AG04449 (cell line): Measurements from ENCODE around the gene DMXL1.
"Not testable (repeated sequence)": the region's sequence is repeated elsewhere in the genome, so short reads cannot be mapped to it uniquely, and the experiment has no call there.

Experiments
- CTCF ChIA-PET: fragments of 350-600 bp; formaldehyde crosslinking; extraction: SDS; loops from one replicate; lab custom pipeline; 2021; ENCODE audit warnings: antibody characterized with exemption; lab: Yijun Ruan, JAX
- POLR2A ChIA-PET: fragments of 400-600, 350-600 bp; formaldehyde crosslinking; extraction: SDS; loops from one replicate; lab custom pipeline; 2020; ENCODE audit warnings: antibody characterized with exemption, inconsistent platforms; lab: Yijun Ruan, JAX
- DNase-seq: peaks from one replicate; pipeline ENCODE4 v3.0.0-alpha.2; 2010; ENCODE audit warnings: low read depth, low spot score
- H3K4me3 ChIP-seq: 2 replicates; pipeline ENCODE4 v1.5.1; 2011; ENCODE audit warnings: low read depth, mild to moderate bottlenecking, control low read depth, low read length
- CTCF ChIP-seq: IDR thresholded peaks from one replicate; pipeline ENCODE4 v1.5.1; 2011; ENCODE audit warnings: mild to moderate bottlenecking, moderate library complexity, low read length, control low read depth, inconsistent platforms; ENCODE audit not compliant: insufficient read depth; ENCODE audit errors: missing control alignments

DMXL1 gene

GRCh38 chr5:119072496-119072895 is 1.6 kb downstream of the DMXL1 start:
- ChIA-PET POLR2A (no interaction called here), CTCF (no interaction called here)
- TF ChIP-seq CTCF: no peak
- no peak for DNase-seq
- no peak overlapping the region for H3K4me3 ChIP-seq

GRCh38 chr5:119073746-119074337 is 3.0 kb downstream of the DMXL1 start:
- H3K4me3 ChIP-seq, DNase-seq, POLR2A ChIA-PET, CTCF ChIA-PET: not testable (repeated sequence)

- no peak for TF ChIP-seq CTCF
- no peak for DNase-seq
- no peak overlapping the region for H3K4me3 ChIP-seq
- POLR2A ChIA-PET: no interaction called here
- CTCF ChIA-PET: interaction anchor here (0.7 kb wide), 1 partner anchor 86 kb away, joined by 3 read pairs; the partner anchor contains the start of gene DTWD2
These were observed 3.5 kb downstream of the DMXL1 start for GRCh38 chr5:119074419-119074818.

GRCh38 chr5:119075269-119075668 is 4.4 kb downstream of the DMXL1 start:
- POLR2A ChIA-PET, H3K4me3 ChIP-seq, DNase-seq: not testable (repeated sequence)
- CTCF ChIA-PET: interaction anchor here (1.2 kb wide), 1 partner anchor 87 kb away, joined by 4 read pairs; no protein-coding TSS in a partner anchor

GRCh38 chr5:119076080-119076479 is 5.2 kb downstream of the DMXL1 start:
- no peak overlapping the region for H3K4me3 ChIP-seq
- CTCF ChIA-PET: interaction anchor here (0.7 to 1.2 kb wide), 2 partner anchors 15 to 88 kb away, joined by 4 read pairs; no protein-coding TSS in a partner anchor
- POLR2A ChIA-PET: no interaction called here

GRCh38 chr5:119077444-119077843 is 6.6 kb downstream of the DMXL1 start:
- DNase-seq: no peak
- ChIA-PET CTCF (no interaction called here), POLR2A (interaction anchor here (0.6 kb wide), 1 partner anchor 266 kb away, joined by 3 read pairs; no protein-coding TSS in a partner anchor)
- no peak for TF ChIP-seq CTCF
- H3K4me3 ChIP-seq: no peak overlapping the region

More at GRCh38 chr5:119076080-119076479, 5.2 kb downstream of the DMXL1 start:
- TF ChIP-seq CTCF: no peak
- DNase-seq: no peak

- ChIA-PET CTCF (no interaction called here), POLR2A (no interaction called here)
- TF ChIP-seq CTCF: no peak
- no peak overlapping the region for H3K4me3 ChIP-seq
- DNase-seq: no peak
These were observed 7.4 kb downstream of the DMXL1 start for GRCh38 chr5:119078071-119078846.
